ENCODE results near the gene NME3. TPM values are rescaled to one million over a fixed set of nuclear protein-coding genes. Genes with fewer than 3 reads are reported as not detected.
A peak's percentile ranks its signal among the peaks of the same experiment; 100 is the strongest.

Gene NME3
- total and polyA plus RNA-seq, 4 donors, result 10.4 to 38.0 (median 19.4) TPM

GRCh38 chr16:1820096-1820945 is 49.0 kb upstream of the NME3 start:
- Histone ChIP-seq H3K9me3 (ENCODE audit: control insufficient read depth in 4 of 4, low read length in 3 of 4) (no peaks in the 10 kb centered on the region), H3K9ac (ENCODE audit: low read depth in 1 of 2, low read length in 2 of 2) (no peak overlapping the region), H3K27me3 (ENCODE audit: control insufficient read depth in 4 of 4, insufficient read depth in 4 of 4, low read length in 3 of 4) (no peaks in the 10 kb centered on the region), H3K27ac (ENCODE audit: low read depth in 1 of 2, low read length in 2 of 2) (peak overlapping the region in 1 of 2 donors; percentile 39), H3K36me3 (ENCODE audit: control insufficient read depth in 4 of 4, insufficient read depth in 3 of 4, low read depth in 1 of 4, low read length in 3 of 4) (peaks cover 12 to 29% (median 23%) of the 10 kb centered on the region in 4 donors), H3K4me1 (ENCODE audit: control insufficient read depth in 4 of 4, insufficient read depth in 4 of 4, low read length in 3 of 4) (peaks cover 11 to 91% (median 81%) of the 10 kb centered on the region in 4 donors), H3K4me3 (ENCODE audit: low read depth in 1 of 3, low read length in 3 of 3) (no peak overlapping the region)
- DNase-seq (ENCODE audit: low spot score), result peak; percentile 79
- TF ChIP-seq ATF3 (IDR thresholded peaks at IDR 0.05) (no peak), FOXA2 (IDR thresholded peaks at IDR 0.05) (no peak), YY1 (IDR thresholded peaks at IDR 0.05) (no peak), HNF4A (conservative IDR thresholded peaks at IDR 0.05) (no peak), HNF4G (IDR thresholded peaks at IDR 0.05) (no peak), GABPA (IDR thresholded peaks at IDR 0.05 in 1 of 2, conservative IDR thresholded peaks at IDR 0.05 in 1 of 2) (no peak), EGR1 (IDR thresholded peaks at IDR 0.05; ENCODE audit: low read depth in 2 of 2) (no peak), JUND (IDR thresholded peaks at IDR 0.05) (no peak), RXRA (IDR thresholded peaks at IDR 0.05) (no peak), TAF1 (conservative IDR thresholded peaks at IDR 0.05) (no peak), RAD21 (IDR thresholded peaks at IDR 0.05) (no peak), SP1 (IDR thresholded peaks at IDR 0.05) (no peak), CTCF (IDR thresholded peaks at IDR 0.05; ENCODE audit: low read depth, low read length, missing input control) (no peak), REST (IDR thresholded peaks at IDR 0.05) (no peak), NR2F2 (IDR thresholded peaks at IDR 0.05) (no peak), FOXA1 (IDR thresholded peaks at IDR 0.05) (no peak)
- 78% methylated on average over 25 of the region's 25 CpGs for WGBS

GRCh38 chr16:1819611-1820010 is 48.3 kb upstream of the NME3 start:
- Histone ChIP-seq H3K9ac (ENCODE audit: low read depth in 1 of 2, low read length in 2 of 2) (no peak overlapping the region), H3K4me3 (ENCODE audit: low read depth in 1 of 3, low read length in 3 of 3) (no peak overlapping the region), H3K27me3 (ENCODE audit: control insufficient read depth in 4 of 4, insufficient read depth in 4 of 4, low read length in 3 of 4) (no peaks in the 10 kb centered on the region), H3K9me3 (ENCODE audit: control insufficient read depth in 4 of 4, low read length in 3 of 4) (no peaks in the 10 kb centered on the region), H3K27ac (ENCODE audit: low read depth in 1 of 2, low read length in 2 of 2) (no peak overlapping the region), H3K36me3 (ENCODE audit: control insufficient read depth in 4 of 4, insufficient read depth in 3 of 4, low read depth in 1 of 4, low read length in 3 of 4) (peaks cover 12 to 29% (median 28%) of the 10 kb centered on the region in 4 donors), H3K4me1 (ENCODE audit: control insufficient read depth in 4 of 4, insufficient read depth in 4 of 4, low read length in 3 of 4) (peaks cover 8 to 88% (median 77%) of the 10 kb centered on the region in 4 donors)
- TF ChIP-seq FOXA1 (IDR thresholded peaks at IDR 0.05), result no peak
- TF ChIP-seq NR2F2 (IDR thresholded peaks at IDR 0.05), result no peak
- no peak for TF ChIP-seq FOXA2 (IDR thresholded peaks at IDR 0.05)
- TF ChIP-seq MAX (IDR thresholded peaks at IDR 0.05), result no peak
- no peak for TF ChIP-seq SP1 (IDR thresholded peaks at IDR 0.05)
- TF ChIP-seq EGR1 (IDR thresholded peaks at IDR 0.05; ENCODE audit: low read depth in 2 of 2), result no peak
- no peak for TF ChIP-seq RXRA (IDR thresholded peaks at IDR 0.05)
- no peak for TF ChIP-seq ATF3 (IDR thresholded peaks at IDR 0.05)
- TF ChIP-seq RAD21 (IDR thresholded peaks at IDR 0.05), result no peak
- no peak for TF ChIP-seq HNF4G (IDR thresholded peaks at IDR 0.05)
- TF ChIP-seq YY1 (IDR thresholded peaks at IDR 0.05), result no peak
- no peak for TF ChIP-seq JUND (IDR thresholded peaks at IDR 0.05)
- no peak for TF ChIP-seq HNF4A (conservative IDR thresholded peaks at IDR 0.05)
- TF ChIP-seq ZBTB33 (IDR thresholded peaks at IDR 0.05), result no peak
- no peak for DNase-seq (ENCODE audit: low spot score)
- 92% methylated on average over 15 of the region's 15 CpGs for WGBS
